SHP77 treated with DMSO at 0.1 percent for 48 hours (cell line): ENCODE results near the gene BABAM2.

Experiments
- DNase-seq: peaks from one replicate; lab custom pipeline; 2025; lab: John Stamatoyannopoulos, UW

The BABAM2 gene

GRCh38 chr2:28282248-28282647 is 391.7 kb downstream of the BABAM2 start:
- no peak for DNase-seq

- no peak for DNase-seq
These were observed 392.5 kb downstream of the BABAM2 start for GRCh38 chr2:28282861-28283646.

DNA sequence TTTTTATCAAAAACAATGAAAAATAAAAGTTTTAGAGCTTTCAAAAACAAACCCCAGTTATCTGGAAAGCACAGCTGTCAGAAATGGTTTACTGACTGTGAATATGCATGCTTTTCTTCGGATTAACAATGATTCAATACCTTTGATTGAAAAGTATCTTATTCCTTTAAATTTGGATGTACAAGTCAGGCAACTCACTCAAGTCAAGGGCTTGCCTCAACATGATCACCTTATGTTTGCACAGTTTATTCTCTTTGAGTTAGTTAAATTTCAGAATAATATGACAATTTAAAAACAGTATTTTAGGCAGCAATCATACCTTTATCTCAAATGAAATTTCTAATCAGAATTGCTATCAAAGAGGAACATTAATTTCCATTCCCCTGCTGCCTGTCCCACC is 393.3 kb downstream of the BABAM2 start:
- DNase-seq, result no peak

DNA sequence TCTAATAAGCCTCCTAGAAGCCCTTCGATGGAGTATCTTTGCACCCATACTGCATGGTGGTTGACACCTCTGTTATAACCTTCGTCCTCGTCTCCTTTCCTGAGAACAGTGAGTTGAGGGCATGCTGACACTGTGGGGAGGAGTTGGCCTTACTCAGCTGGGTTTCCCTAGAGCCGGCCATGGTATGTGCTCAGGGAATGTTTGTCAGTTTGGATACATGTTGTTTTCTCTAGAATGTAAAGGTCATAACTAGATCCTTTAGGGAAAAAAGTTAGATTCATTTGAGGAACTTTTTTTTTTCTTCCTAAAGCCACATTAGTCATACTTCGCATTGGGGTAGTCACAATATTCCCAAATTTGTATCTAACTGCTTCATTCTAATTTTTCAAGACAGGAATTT is 396.1 kb downstream of the BABAM2 start:
- DNase-seq, result no peak

- DNase-seq, result no peak
These were observed 396.9 kb downstream of the BABAM2 start for GRCh38 chr2:28287256-28287915.

GRCh38 chr2:28288620-28289019 is 398.1 kb downstream of the BABAM2 start:
- no peak for DNase-seq

DNA sequence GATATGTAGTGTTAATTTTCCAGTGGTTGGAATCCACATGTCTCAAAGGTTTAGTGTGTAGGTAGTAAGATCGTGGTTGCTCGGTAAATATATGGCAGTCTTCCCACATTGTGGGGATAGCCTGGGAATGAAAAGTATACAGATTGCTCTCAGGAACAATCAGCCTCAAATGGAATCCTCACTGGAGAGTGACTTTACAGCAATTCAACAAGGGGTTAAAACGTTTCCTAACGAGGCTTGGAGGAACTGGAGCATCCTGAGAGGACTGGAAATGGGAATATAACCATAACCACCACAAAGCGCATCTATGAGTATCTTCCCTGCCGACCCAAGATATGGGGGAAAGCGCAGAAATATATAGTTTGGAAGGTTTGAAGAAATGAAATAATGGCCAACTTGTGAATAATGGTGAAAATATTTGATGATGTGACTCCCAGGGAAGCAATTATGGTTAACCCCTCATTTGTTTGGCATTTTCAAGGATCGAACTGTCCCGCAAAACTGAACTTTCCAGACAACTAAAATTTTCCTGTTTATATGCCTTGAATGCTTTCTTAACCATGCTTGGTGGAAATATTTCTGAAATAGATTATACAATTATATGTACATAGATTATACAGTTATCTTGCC is 401.4 kb downstream of the BABAM2 start:
- no peak for DNase-seq

- no peak for DNase-seq
These were observed 402.0 kb downstream of the BABAM2 start for GRCh38 chr2:28292491-28292890.

- no peak for DNase-seq
These were observed 402.9 kb downstream of the BABAM2 start for GRCh38 chr2:28293416-28293815.

GRCh38 chr2:28294451-28294850 is 403.9 kb downstream of the BABAM2 start:
- no peak for DNase-seq

DNA sequence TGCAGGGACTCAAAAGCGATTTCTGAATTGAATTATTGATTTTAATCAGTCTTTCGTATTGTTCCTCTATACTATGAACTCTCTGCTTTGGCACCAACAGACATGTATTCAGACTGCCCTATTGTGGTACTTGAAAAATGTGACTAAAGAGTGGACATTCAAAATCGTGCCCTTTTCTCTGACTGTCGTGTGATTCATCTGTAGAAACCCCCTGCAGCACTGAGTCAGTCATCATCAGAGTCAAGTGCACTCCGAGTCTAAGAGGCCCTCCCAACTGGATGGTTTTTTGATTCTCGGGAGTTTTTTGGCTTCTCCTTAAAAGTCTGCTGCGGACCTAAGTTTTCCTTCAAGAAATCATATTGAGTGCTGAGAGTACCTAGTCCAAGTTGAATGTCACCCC is 405.7 kb downstream of the BABAM2 start:
- no peak for DNase-seq

GRCh38 chr2:28296904-28297303 is 406.4 kb downstream of the BABAM2 start:
- no peak for DNase-seq

GRCh38 chr2:28297531-28297930 is 407.0 kb downstream of the BABAM2 start:
- no peak for DNase-seq

- no peak for DNase-seq
These were observed 407.9 kb downstream of the BABAM2 start for GRCh38 chr2:28298406-28298805.

- no peak for DNase-seq
These were observed 410.2 kb downstream of the BABAM2 start for GRCh38 chr2:28300485-28301341.

- no peak for DNase-seq
These were observed 414.7 kb downstream of the BABAM2 start for GRCh38 chr2:28305202-28305601.

DNA sequence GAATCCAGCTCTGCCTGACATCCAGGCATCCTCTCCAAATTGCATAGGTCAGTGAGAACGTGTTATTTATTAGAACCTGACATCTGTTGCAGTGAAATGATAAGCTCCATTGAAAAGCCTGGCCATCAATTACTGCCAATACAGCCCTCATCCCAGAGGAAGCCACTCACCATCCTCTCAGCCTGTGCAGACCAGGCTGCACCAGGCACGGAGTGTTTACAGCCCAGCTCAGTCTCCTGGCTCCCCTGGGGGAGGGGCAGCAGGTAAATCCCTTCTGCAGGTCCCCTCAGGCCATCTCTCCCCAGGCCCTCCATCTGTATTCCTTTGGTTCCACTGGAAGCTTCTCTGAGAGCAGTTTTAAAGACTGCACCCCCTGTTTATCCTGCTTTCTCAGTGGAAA is 419.6 kb downstream of the BABAM2 start:
- DNase-seq, result no peak

GRCh38 chr2:28311660-28312249 is 421.2 kb downstream of the BABAM2 start:
- DNase-seq, result no peak

DNA sequence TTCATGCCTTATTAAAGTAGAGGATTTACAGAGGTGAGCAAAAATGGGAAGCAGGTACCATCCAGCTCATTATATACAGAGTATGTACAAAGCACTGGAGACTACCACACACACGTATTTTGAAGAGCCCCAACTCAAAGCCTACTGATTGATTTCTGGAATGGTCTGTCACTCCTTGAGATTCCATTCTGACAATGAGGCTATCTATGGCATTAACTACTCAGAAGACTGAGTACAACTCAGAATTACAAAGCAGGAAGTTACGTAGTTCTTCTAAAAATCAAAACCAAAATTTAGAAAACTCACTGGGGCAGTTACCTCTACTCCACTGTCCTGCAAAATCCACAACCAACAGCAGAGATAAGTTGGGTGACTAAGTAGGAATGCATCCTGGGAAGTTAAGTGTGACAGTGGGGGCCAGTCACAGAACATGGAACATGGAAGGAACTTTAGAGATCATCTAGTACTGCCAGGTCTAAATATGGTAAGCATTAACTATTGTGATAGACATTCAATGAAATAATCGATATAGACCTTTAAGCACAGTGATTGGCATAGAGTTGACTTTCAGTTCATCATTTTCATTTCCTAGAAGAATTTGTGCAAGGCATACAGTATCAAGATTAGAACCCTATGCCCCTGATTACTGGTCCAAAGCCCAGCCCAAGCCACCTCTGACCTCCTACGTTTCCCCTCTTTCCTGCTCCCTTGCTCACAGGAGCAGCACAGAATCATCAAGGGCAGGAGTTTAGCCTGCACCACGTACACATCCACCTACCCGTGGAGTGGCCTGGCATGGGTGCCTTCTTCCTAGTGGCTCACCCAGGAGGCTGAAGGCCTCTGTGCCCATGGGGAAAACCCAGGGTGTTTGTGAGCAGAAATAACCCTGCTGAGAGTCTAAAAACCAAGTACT is 422.0 kb downstream of the BABAM2 start:
- DNase-seq, result no peak

GRCh38 chr2:28313220-28313784 is 422.8 kb downstream of the BABAM2 start:
- DNase-seq, result no peak
